Activated CD8-positive, alpha-beta memory T cell treated with anti-CD3 and anti-CD28 coated beads for 1 hour (primary cell): ENCODE measurements around the gene ZNF324B.
"Not testable (repeated sequence)": the region's sequence is repeated elsewhere in the genome, so short reads cannot be mapped to it uniquely, and the experiment has no call there.

Experiments
- DNase-seq, 2 donors: peaks; one replicate each; pipeline ENCODE4 v3.0.0-alpha.2; 2020; ENCODE audit warnings: low read depth in 1 of 2; ENCODE audit errors: extremely low read depth in 1 of 2

The ZNF324B gene

DNA sequence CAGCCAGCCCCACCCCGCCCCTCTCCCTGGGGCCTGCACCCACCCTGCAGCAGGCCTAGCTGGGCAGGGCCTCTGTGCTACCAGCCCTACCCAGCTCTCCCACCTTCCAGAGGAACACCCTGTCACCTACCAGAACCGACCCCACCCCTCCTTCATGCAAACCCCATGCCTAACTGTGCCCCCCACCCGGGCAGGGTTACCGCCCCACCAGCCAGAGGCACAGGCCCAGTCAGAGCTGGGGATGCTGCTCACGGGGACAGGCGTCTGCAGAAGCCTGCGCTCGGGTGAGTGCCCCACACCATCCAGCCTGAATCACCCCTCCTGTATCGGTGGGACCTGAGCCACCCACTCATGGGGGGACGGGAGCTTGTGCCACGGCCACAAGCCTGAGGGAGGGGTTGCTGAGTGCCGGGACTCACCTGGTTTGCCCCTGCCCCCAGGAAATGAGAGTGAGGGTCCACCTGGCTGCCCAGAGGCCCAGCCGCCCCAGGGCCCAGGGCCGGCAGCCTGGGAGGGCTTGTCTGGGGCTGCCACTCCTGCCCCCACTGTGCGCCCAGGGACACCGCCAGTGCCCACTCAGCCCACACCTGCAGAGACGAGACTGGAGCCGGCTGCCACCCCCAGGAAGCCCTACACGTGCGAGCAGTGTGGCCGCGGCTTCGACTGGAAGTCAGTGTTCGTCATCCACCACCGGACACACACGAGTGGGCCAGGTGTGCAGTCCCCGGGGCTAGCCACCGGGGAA is 28.5 kb downstream of the ZNF324B start:
- DNase-seq: no peak

DNA sequence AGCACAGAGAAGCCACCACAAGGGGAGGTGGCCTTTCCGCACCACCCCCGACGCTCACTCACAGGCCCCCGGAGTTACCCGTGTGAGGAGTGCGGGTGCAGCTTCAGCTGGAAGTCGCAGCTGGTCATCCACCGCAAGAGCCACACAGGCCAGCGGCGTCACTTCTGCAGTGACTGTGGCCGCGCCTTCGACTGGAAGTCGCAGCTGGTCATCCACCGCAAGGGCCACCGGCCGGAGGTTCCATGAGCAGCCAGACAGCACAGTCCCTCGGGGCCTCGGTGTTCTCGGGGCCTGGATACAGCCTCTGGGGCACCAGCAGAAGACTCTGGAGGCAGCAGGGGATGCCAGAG is 29.0 kb downstream of the ZNF324B start:
- no peak for DNase-seq

DNA sequence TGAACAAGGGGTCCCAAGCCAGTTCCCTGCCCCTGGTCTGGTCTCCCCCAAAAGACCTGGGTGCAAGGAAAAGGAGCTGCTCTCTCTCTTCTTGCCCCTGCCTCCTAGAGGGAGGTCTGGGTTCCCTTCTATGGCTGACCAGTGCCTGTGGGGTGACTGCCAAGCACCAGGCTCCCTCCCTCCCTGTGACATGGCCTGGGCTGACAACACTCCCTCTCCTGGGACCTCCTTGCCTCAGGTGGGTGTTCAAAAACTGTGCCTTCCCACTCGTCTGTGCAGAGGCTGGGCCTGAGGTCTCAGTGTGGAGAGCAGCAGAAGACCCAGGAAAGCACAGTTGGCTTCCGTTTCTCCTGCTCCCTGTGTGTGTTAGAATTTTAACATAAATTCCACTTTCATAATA is 29.4 kb downstream of the ZNF324B start:
- DNase-seq: no peak

DNA sequence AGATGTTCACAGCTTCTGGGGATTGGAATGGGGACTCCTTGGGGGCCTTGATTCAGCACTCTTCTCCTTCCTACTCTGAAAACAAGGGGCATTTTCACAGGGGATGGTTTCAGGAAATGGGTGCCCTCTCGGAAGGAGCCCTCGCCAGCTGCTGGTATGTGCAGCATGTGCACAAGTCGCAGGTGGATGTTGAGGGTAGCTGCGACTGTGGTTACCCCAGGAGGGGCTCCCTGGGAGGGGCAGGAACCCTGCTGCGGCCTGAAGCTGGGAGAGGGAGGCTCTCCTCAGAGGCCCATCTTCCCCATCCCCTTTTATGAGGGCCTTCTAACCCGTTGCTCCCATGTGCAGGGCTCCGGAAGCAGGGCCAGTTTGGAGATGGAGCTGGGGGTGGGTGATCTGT is 30.9 kb downstream of the ZNF324B start:
- no peak for DNase-seq

DNA sequence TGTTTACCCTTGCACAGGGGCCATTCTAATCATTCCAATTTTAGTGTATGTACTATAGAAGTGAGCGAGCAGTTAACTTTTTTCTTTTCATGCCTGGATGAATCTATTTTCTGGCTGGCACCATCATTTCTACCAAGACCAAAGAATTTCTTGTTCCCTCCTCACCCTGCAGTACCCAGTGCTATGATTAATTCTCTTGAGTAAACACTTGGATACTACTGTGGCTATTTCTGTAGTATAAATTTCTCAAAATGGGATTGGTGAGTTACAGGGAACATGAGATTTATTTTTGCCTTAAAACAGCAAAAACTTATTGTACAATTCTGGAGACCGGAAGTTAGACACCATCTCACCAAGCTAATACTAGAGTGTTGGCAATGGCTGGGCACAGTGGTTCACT is 32.4 kb downstream of the ZNF324B start:
- no peak for DNase-seq

- DNase-seq: not testable (repeated sequence)
Observed at GRCh38 chr19:58484349-58484748, 32.9 kb downstream of the ZNF324B start.

DNA sequence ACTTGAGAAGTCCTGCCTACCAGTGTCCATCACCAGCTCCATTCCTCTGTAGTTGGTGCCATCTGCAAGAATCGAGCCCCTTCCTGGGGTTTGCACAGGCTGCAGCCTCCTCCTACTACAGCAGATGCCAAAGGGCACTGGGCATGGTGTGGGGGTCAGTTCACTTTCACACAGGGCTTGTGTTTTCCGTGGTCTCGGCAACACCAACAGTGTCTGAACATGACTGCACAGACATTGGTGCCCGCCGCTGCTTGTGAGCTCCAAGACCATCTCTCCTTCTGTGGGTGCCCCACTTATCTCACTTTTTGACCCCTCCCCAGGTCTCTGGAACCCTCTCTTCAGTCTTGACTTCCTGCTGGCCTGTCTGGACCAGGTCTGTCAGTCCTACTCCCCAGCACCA is 40.0 kb downstream of the ZNF324B start:
- no peak for DNase-seq

- DNase-seq: no peak
Observed at GRCh38 chr19:58492265-58492664, 40.8 kb downstream of the ZNF324B start.

- DNase-seq: no peak
Observed at GRCh38 chr19:58497634-58498170, 46.3 kb downstream of the ZNF324B start.

- DNase-seq: no peak
Observed at GRCh38 chr19:58498316-58499020, 47.0 kb downstream of the ZNF324B start.

DNA sequence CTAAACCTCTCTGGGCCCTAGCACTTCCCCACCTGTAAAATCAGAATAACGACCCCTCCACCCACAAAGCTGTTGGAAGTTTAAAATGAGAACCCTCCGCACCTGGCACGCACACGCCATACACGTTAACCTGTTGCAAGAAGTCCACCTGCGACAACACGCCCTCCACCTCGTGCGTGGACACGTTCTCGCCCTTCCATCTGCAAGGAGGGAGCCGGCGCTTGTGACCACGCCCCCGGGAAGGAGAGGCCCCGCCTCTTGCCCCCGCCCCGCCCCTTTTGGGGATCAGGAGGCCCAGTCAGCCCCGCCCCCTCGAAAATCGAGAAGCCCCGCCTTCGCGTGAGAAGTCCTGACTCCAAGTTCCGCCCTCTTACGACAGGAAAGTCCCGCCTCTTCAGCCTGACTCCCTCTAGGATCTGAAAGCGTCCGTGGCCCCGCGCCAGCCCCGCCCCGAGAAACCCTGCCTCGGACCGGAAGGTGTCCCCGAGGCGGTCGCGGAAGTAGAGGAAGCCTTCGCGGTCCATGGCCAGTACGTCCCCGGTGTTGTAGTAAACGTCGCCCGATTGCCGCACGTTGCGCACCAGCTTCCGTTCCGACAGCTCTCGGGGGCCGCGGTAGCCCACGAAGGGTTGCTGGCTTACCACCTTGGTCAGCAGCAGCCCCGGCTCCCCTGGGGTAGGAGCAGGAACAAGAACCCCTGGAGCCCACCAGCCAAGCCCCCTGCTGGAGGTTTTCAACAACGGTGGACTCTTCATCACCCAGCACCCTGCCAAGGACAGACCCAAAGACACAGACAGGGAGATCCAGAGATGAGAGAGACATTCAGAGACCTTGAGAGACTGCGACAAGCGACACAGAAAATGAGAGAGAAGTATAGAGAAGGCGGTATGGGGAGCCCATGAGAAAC is 47.9 kb downstream of the ZNF324B start:
- peak; percentile 86 to 87 for DNase-seq

- no peak for DNase-seq
Observed at GRCh38 chr19:58500242-58500641, 48.8 kb downstream of the ZNF324B start.
